Naive thymus-derived CD8-positive, alpha-beta T cell (primary cell): ENCODE data around the gene ZFAND4. TPM values are rescaled to one million over a fixed set of nuclear protein-coding genes. Genes with fewer than 3 reads are reported as not detected.
"Not testable (repeated sequence)": the region's sequence is repeated elsewhere in the genome, so short reads cannot be mapped to it uniquely, and the experiment has no call there.

Source experiments
- ATAC-seq, 2 donors: fragments of 150-1000 bp; cut with Tn5 transposase in 1 of 2; sonication (Bioruptor Pico), chemical (Tn5 transposase) in 1 of 2; 1 replicate in 1 of 2; 2 replicates in 1 of 2; pipeline ENCODE4 v1.10.0; 2021; ENCODE audit warnings: mild to moderate bottlenecking in 2 of 2, moderate library complexity in 2 of 2
- POLR2A ChIA-PET: fragments of 350-600 bp; sonication (Branson Sonifier 250); formaldehyde crosslinking; loops from one replicate; lab custom pipeline; 2021; ENCODE audit warnings: antibody characterized with exemption; lab: Charles Lee
- DNase-seq, 10 donors: peaks; one replicate each; pipeline versions ENCODE4 v3.0.0 to v3.0.0-alpha.2; 2020 to 2022
- H3K27ac Mint-ChIP-seq, 10 donors: one replicate each; pipeline ENCODE4 v1.8.0; 2020 to 2022; ENCODE audit warnings: mild to moderate bottlenecking in 10 of 10, mixed read lengths in 10 of 10, moderate library complexity in 4 of 10, inconsistent platforms in 1 of 10
- H3K27me3 Mint-ChIP-seq, 5 donors: one replicate each; pipeline ENCODE4 v1.8.0; 2021 to 2022; ENCODE audit warnings: mixed read lengths in 5 of 5
- H3K36me3 Mint-ChIP-seq, 3 donors: one replicate each; pipeline ENCODE4 v1.8.0; 2020 to 2022; ENCODE audit warnings: mixed read lengths in 3 of 3, mild to moderate bottlenecking in 2 of 3, inconsistent platforms in 1 of 3
- H3K4me1 Mint-ChIP-seq, 4 donors: one replicate each; pipeline ENCODE4 v1.8.0; 2021 to 2022; ENCODE audit warnings: mixed read lengths in 4 of 4
- H3K4me3 Mint-ChIP-seq, 10 donors: one replicate each; pipeline ENCODE4 v1.8.0; 2020 to 2022; ENCODE audit warnings: mild to moderate bottlenecking in 10 of 10, mixed read lengths in 10 of 10, moderate library complexity in 6 of 10, inconsistent platforms in 1 of 10
- H3K9me3 Mint-ChIP-seq, 9 donors: one replicate each; pipeline ENCODE4 v1.8.0; 2020 to 2022; ENCODE audit warnings: mixed read lengths in 9 of 9, mild to moderate bottlenecking in 3 of 9, inconsistent platforms in 1 of 9, moderate library complexity in 1 of 9
- polyA plus RNA-seq, 3 donors: library from polyadenylated mRNA; unstranded; fragments of 300-500 nt; fragmentation: Illumina TruSeq; gene quantifications; one replicate each; pipeline ENCODE4 v1.2.3, GENCODE V29; 2021
- total RNA-seq, 8 experiments: library from RNA in 2 of 8; stranded (reverse) in 2 of 8; gene quantifications; one replicate each; pipeline ENCODE4 v1.2.3 and lab custom pipeline; 2021 to 2026

ZFAND4 gene
- total RNA-seq (10 to 100 TPM; 29.2 to 32.2 TPM), polyA plus RNA-seq (10 to 100 TPM; 14.8 to 28.9 (median 20.8) TPM), total RNA-seq (lab: John Stamatoyannopoulos, UW) (20.1 to 45.9 (median 34.6) reads per million in 6 experiments)

- Mint-ChIP-seq H3K4me3 (peak within 1 kb of the TSS; percentile 87 to 97 (median 92)), H3K27ac (peak within 1 kb of the TSS; percentile 81 to 96 (median 94)), H3K9me3 (no peaks in the 10 kb centered on the region), H3K36me3 (peaks cover 0 to 2% (median 0%) of the 10 kb centered on the region in 3 donors), H3K4me1 (peaks cover 28 to 52% (median 48%) of the 10 kb centered on the region in 4 donors), H3K27me3 (no peaks in the 10 kb centered on the region)
- peak; percentile 93 to 96 for ATAC-seq
- POLR2A ChIA-PET, result interaction anchor here (0.6 to 1.5 kb wide), 7 partner anchors 9 to 422 kb away, joined by 3 to 9 read pairs (median 4); partner anchors contain the start of gene WASHC2C
- DNase-seq, result peak; percentile 82 to 96 (median 92)
These were observed at the start of gene ZFAND4 for GRCh38 chr10:45672181-45673073. Gene ZFAND4 (minus strand): TSS chr10:45672772. CDS start chr10:45663725, 9,047 bp downstream.

DNA sequence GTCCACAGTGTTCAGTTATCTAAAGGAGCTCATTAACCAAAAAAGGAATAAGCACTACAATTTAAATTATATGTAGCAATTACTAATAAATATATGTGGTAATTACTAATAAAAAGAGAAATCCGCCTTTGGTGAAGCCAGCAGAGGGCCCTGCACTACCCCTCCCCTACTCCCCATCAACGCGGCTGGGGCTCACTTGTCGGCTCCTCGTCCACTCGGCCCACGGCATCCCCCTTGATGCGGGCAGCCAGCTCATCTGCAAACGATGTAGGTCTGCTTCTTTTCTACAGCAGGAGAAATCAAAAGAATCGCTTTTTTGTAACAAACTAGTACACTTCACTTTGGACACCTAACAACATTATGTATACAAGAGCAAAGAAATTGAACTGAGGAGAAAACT, 48.9 kb upstream of the ZFAND4 start:
- H3K36me3 Mint-ChIP-seq, result peaks cover 0 to 11% (median 4%) of the 10 kb centered on the region in 3 donors
- DNase-seq, H3K27me3 Mint-ChIP-seq, H3K27ac Mint-ChIP-seq, POLR2A ChIA-PET, H3K4me3 Mint-ChIP-seq, ATAC-seq, H3K9me3 Mint-ChIP-seq: not testable (repeated sequence)
- H3K4me1 Mint-ChIP-seq, result peaks cover 4 to 13% (median 10%) of the 10 kb centered on the region in 4 donors

- POLR2A ChIA-PET, result not testable (repeated sequence)
These were observed 45.1 kb upstream of the ZFAND4 start for GRCh38 chr10:45717642-45718041.

GRCh38 chr10:45717053-45717452, 44.5 kb upstream of the ZFAND4 start:
- H3K9me3 Mint-ChIP-seq, H3K27me3 Mint-ChIP-seq, H3K4me3 Mint-ChIP-seq, H3K27ac Mint-ChIP-seq, H3K4me1 Mint-ChIP-seq, POLR2A ChIA-PET, DNase-seq, ATAC-seq: not testable (repeated sequence)
- H3K36me3 Mint-ChIP-seq, result peaks cover 0 to 32% (median 12%) of the 10 kb centered on the region in 3 donors

More at GRCh38 chr10:45717642-45718041, 45.1 kb upstream of the ZFAND4 start:
- H3K4me1 Mint-ChIP-seq, H3K9me3 Mint-ChIP-seq, ATAC-seq, H3K4me3 Mint-ChIP-seq, H3K27me3 Mint-ChIP-seq, DNase-seq, H3K27ac Mint-ChIP-seq: not testable (repeated sequence)
- peaks cover 0 to 28% (median 9%) of the 10 kb centered on the region in 3 donors for H3K36me3 Mint-ChIP-seq

GRCh38 chr10:45711223-45711622, 38.7 kb upstream of the ZFAND4 start:
- H3K4me3 Mint-ChIP-seq, DNase-seq, H3K4me1 Mint-ChIP-seq, H3K9me3 Mint-ChIP-seq, H3K27me3 Mint-ChIP-seq, POLR2A ChIA-PET, ATAC-seq, H3K27ac Mint-ChIP-seq: not testable (repeated sequence)
- H3K36me3 Mint-ChIP-seq, result peaks cover 0 to 28% (median 6%) of the 10 kb centered on the region in 3 donors

DNA sequence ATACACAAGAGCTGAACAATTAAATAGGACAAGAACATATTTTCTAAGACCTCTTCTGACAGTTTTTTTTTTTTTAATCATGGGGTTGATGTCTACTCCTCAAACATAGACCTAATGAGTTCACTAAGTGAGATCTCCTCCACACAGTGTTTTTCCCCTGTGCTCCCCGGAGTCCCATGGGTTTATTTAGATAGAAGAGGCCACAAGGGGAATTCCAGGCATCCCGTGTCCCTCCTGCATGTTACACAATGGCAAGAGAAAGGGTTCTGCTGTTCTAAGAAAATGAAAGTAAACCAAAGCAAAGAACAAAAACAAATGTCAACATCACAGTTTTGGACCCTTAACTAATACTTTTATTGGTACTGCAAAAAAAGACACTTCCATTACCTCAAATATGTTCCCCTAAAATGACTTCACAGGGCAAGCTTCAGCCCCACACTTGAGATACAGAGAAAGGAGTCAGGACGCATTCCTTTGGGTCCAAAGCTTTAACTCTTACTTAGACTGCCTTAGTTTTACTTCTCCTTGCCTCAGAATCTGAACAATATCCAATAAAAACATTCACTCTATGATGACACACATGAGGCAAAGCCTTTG, 37.7 kb upstream of the ZFAND4 start:
- peaks cover 0 to 32% (median 8%) of the 10 kb centered on the region in 3 donors for H3K36me3 Mint-ChIP-seq
- H3K4me3 Mint-ChIP-seq, DNase-seq, H3K27me3 Mint-ChIP-seq, H3K4me1 Mint-ChIP-seq, H3K9me3 Mint-ChIP-seq, ATAC-seq, POLR2A ChIA-PET: not testable (repeated sequence)
- peak overlapping the region in 1 of 10 donors; percentile 16 for H3K27ac Mint-ChIP-seq

- H3K9me3 Mint-ChIP-seq, H3K27me3 Mint-ChIP-seq, H3K27ac Mint-ChIP-seq: not testable (repeated sequence)
These were observed 5.9 kb upstream of the ZFAND4 start for GRCh38 chr10:45678467-45678866.

DNA sequence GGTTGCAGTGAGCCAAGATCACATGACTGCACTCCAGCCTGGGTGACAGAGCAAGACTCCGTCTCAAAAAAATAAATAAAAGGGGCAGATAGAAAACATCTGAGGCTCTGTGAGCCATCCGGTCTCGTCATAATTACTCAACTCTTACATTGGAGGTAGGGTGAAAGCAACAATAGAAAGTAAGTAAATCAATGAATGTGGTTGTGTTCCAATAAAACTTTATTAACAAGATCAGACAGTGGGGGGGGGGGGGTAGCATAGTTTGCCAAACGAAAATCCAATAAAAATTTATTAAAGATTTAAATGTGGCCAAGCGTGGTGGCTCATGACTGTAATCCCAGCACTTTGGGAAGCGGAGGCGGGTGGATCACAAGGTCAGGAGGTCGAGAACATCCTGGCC, 2.8 kb upstream of the ZFAND4 start:
- no peak overlapping the region for H3K27ac Mint-ChIP-seq
- no peaks in the 10 kb centered on the region for H3K36me3 Mint-ChIP-seq
- H3K9me3 Mint-ChIP-seq, result no peaks in the 10 kb centered on the region
- POLR2A ChIA-PET, result no interaction called here
- peaks cover 14 to 26% (median 22%) of the 10 kb centered on the region in 4 donors for H3K4me1 Mint-ChIP-seq
- DNase-seq, result no peak
- ATAC-seq, result no peak
- H3K4me3 Mint-ChIP-seq, result no peak overlapping the region
- no peaks in the 10 kb centered on the region for H3K27me3 Mint-ChIP-seq

More at GRCh38 chr10:45678467-45678866, 5.9 kb upstream of the ZFAND4 start:
- ATAC-seq, DNase-seq, H3K4me1 Mint-ChIP-seq, H3K4me3 Mint-ChIP-seq, POLR2A ChIA-PET, H3K36me3 Mint-ChIP-seq: not testable (repeated sequence)

- peak overlapping the region; percentile 80 to 93 (median 87) for H3K4me3 Mint-ChIP-seq
- peaks cover 0 to 2% (median 0%) of the 10 kb centered on the region in 3 donors for H3K36me3 Mint-ChIP-seq
- peak overlapping the region; percentile 81 to 96 (median 90) for H3K27ac Mint-ChIP-seq
- H3K27me3 Mint-ChIP-seq, result no peaks in the 10 kb centered on the region
- no peak for ATAC-seq
- peaks cover 28 to 48% (median 44%) of the 10 kb centered on the region in 4 donors for H3K4me1 Mint-ChIP-seq
- no peaks in the 10 kb centered on the region for H3K9me3 Mint-ChIP-seq
- POLR2A ChIA-PET, result interaction anchor here (0.5 to 1.4 kb wide), 5 partner anchors 54 to 423 kb away, joined by 3 to 5 read pairs (median 4); partner anchors contain the start of gene WASHC2C
- peak in 1 of 10 donors; percentile 8 for DNase-seq
These were observed 589 bp upstream of the ZFAND4 start for GRCh38 chr10:45673074-45673648.

- not testable (repeated sequence) for H3K9me3 Mint-ChIP-seq, DNase-seq, ATAC-seq, H3K36me3 Mint-ChIP-seq, H3K27me3 Mint-ChIP-seq
- POLR2A ChIA-PET, result interaction anchor here (1.3 to 1.5 kb wide), 3 partner anchors 8 to 91 kb away, joined by 3 to 7 read pairs (median 4); no protein-coding TSS in a partner anchor
- H3K27ac Mint-ChIP-seq, result peak overlapping the region in 7 of 10 donors; percentile 7 to 95 (median 89)
- peak overlapping the region; percentile 87 to 97 (median 92) for H3K4me3 Mint-ChIP-seq
- peaks cover 30 to 62% (median 51%) of the 10 kb centered on the region in 4 donors for H3K4me1 Mint-ChIP-seq
These were observed 1.3 kb downstream of the ZFAND4 start for GRCh38 chr10:45671300-45671699.

GRCh38 chr10:45669897-45670296, 2.7 kb downstream of the ZFAND4 start:
- Mint-ChIP-seq H3K27ac (peak overlapping the region in 5 of 10 donors; percentile 41 to 72 (median 44)), H3K4me1 (peaks cover 31 to 68% (median 59%) of the 10 kb centered on the region in 4 donors), H3K4me3 (peak overlapping the region in 9 of 10 donors; percentile 41 to 74 (median 66))
- H3K36me3 Mint-ChIP-seq, H3K9me3 Mint-ChIP-seq, ATAC-seq, POLR2A ChIA-PET, H3K27me3 Mint-ChIP-seq, DNase-seq: not testable (repeated sequence)

- DNase-seq (no peak), ATAC-seq (no peak)
- Mint-ChIP-seq H3K4me1 (peaks cover 10 to 39% (median 34%) of the 10 kb centered on the region in 4 donors), H3K27me3 (no peaks in the 10 kb centered on the region), H3K4me3 (peak overlapping the region in 2 of 10 donors; percentile 10 to 34), H3K9me3 (peaks cover 8 to 41% (median 18%) of the 10 kb centered on the region in 9 donors), H3K27ac (peak overlapping the region in 7 of 10 donors; percentile 10 to 86 (median 35)), H3K36me3 (peaks cover 38 to 79% (median 67%) of the 10 kb centered on the region in 3 donors)
- POLR2A ChIA-PET, result no interaction called here
These were observed 11.6 kb downstream of the ZFAND4 start for GRCh38 chr10:45660876-45661411.
